ENCODE data around the gene ALOX12B.

DNA sequence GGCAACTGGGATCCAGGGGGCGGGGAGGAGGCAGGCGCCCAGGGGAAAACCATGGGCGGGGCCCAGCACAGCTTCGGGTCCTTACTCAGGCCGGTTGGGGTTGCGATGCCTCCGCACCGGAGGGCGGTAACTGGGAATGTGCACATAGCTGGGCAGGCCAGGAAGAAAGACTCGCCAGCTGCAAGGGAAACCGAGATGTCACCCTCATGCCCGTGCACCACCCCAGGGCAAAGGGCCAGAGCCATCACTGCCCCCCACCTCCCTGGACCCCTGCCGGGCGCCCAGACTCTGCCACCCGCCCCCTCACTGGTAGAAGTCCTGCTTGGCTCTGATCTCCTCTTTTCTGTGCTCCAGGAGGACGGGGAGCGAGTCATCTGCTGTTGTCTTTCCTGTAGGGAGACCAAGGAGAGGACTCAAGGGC lies 6.7 kb downstream of the ALOX12B start:
- no peak for TF ChIP-seq CTCF (IDR thresholded peaks at IDR 0.05)
- no peak for TF ChIP-seq POLR2A (IDR thresholded peaks at IDR 0.05)
